K562 (cell line): ENCODE measurements around the gene WBP1L. TPM values are rescaled to one million over a fixed set of nuclear protein-coding genes. Genes with fewer than 3 reads are reported as not detected.

Experiments used
- ILF3 ChIP-seq: fragments of 450-650 bp; IDR thresholded peaks from 2 replicates; pipeline ENCODE4 v1.6.1; 2018; ENCODE audit warnings: antibody characterized with exemption, mild to moderate bottlenecking, moderate library complexity, borderline replicate concordance
- polyA plus RNA-seq, 8 experiments: library from polyadenylated mRNA; depleted of rRNA in 4 of 8; stranded (reverse) in 5 of 8; unstranded in 3 of 8; fragments of >200 nt; fragmentation: Nextera tagmentation in 2 of 8; fragmentation: Illumina TruSeq in 1 of 8; extraction: Ambion mirVana in 2 of 8; extraction: Trizol in 1 of 8; gene quantifications; 2 replicates each; pipeline versions ENCODE4 v1.2.1 to v1.2.3, GENCODE V29; 2011 to 2014; ENCODE audit warnings: inconsistent platforms in 1 of 8, missing spikeins in 1 of 8
- total RNA-seq, 7 experiments: library from RNA; depleted of rRNA in 6 of 7; stranded (reverse); fragments of >200 nt in 6 of 7; fragmentation: Illumina TruSeq in 2 of 7; extraction: Trizol in 2 of 7; gene quantifications; 2 replicates each; pipeline versions ENCODE4 v1.2.1 to v1.2.3, GENCODE V29; 2011 to 2021; ENCODE audit warnings: low replicate concordance in 1 of 7
- TF ChIP-seq, protein P1 (sequence below): fragments of 450-650 bp; IDR thresholded peaks from 2 replicates; pipeline ENCODE4 v1.6.1; 2016; ENCODE audit warnings: mild to moderate bottlenecking, moderate library complexity

WBP1L gene
- total and polyA plus RNA-seq, 9 of the 15 experiments (the other 6 are each of a cell fraction or from before 2014, with no cell fraction given): 3.2 to 14.4 (median 11.3) TPM

DNA sequence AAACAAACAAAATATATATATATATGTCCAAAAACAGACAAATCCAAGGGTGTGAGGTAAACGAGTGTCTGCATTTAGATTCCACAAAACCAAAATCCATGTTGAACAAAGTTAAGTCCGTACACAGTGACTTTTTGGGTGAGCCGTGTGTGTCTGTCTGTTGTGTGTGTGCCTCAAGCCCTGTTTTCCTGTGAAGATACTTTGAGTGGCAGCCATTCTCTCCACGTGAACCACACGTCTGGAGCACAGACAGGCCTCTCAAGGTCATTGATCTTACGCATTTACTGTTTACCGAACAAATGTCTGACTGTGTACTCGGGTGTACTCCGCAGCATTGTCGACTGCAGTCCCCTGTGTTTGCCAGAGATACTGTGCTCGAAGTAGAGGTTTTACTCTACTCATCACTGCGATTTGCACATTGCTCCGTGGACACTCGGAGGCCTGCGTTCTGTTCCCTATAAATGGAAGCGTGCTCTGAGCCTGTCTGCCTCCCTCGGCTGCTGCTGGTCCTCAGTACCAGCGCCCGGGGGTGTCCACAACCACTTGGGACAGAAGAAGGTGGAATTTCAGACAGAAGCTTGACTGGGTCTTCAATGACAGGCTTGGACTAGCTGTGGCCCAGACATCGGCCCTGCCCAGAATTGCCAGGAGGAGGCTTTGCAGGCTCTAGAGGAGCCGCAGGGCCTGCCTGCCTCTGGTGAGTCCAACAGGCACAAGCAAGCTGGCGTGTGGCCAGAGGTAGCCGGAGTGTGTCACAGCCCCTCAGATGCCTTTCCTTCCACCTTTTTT, 71.3 kb downstream of the WBP1L start (continued):
- TF ChIP-seq, protein P1, sequence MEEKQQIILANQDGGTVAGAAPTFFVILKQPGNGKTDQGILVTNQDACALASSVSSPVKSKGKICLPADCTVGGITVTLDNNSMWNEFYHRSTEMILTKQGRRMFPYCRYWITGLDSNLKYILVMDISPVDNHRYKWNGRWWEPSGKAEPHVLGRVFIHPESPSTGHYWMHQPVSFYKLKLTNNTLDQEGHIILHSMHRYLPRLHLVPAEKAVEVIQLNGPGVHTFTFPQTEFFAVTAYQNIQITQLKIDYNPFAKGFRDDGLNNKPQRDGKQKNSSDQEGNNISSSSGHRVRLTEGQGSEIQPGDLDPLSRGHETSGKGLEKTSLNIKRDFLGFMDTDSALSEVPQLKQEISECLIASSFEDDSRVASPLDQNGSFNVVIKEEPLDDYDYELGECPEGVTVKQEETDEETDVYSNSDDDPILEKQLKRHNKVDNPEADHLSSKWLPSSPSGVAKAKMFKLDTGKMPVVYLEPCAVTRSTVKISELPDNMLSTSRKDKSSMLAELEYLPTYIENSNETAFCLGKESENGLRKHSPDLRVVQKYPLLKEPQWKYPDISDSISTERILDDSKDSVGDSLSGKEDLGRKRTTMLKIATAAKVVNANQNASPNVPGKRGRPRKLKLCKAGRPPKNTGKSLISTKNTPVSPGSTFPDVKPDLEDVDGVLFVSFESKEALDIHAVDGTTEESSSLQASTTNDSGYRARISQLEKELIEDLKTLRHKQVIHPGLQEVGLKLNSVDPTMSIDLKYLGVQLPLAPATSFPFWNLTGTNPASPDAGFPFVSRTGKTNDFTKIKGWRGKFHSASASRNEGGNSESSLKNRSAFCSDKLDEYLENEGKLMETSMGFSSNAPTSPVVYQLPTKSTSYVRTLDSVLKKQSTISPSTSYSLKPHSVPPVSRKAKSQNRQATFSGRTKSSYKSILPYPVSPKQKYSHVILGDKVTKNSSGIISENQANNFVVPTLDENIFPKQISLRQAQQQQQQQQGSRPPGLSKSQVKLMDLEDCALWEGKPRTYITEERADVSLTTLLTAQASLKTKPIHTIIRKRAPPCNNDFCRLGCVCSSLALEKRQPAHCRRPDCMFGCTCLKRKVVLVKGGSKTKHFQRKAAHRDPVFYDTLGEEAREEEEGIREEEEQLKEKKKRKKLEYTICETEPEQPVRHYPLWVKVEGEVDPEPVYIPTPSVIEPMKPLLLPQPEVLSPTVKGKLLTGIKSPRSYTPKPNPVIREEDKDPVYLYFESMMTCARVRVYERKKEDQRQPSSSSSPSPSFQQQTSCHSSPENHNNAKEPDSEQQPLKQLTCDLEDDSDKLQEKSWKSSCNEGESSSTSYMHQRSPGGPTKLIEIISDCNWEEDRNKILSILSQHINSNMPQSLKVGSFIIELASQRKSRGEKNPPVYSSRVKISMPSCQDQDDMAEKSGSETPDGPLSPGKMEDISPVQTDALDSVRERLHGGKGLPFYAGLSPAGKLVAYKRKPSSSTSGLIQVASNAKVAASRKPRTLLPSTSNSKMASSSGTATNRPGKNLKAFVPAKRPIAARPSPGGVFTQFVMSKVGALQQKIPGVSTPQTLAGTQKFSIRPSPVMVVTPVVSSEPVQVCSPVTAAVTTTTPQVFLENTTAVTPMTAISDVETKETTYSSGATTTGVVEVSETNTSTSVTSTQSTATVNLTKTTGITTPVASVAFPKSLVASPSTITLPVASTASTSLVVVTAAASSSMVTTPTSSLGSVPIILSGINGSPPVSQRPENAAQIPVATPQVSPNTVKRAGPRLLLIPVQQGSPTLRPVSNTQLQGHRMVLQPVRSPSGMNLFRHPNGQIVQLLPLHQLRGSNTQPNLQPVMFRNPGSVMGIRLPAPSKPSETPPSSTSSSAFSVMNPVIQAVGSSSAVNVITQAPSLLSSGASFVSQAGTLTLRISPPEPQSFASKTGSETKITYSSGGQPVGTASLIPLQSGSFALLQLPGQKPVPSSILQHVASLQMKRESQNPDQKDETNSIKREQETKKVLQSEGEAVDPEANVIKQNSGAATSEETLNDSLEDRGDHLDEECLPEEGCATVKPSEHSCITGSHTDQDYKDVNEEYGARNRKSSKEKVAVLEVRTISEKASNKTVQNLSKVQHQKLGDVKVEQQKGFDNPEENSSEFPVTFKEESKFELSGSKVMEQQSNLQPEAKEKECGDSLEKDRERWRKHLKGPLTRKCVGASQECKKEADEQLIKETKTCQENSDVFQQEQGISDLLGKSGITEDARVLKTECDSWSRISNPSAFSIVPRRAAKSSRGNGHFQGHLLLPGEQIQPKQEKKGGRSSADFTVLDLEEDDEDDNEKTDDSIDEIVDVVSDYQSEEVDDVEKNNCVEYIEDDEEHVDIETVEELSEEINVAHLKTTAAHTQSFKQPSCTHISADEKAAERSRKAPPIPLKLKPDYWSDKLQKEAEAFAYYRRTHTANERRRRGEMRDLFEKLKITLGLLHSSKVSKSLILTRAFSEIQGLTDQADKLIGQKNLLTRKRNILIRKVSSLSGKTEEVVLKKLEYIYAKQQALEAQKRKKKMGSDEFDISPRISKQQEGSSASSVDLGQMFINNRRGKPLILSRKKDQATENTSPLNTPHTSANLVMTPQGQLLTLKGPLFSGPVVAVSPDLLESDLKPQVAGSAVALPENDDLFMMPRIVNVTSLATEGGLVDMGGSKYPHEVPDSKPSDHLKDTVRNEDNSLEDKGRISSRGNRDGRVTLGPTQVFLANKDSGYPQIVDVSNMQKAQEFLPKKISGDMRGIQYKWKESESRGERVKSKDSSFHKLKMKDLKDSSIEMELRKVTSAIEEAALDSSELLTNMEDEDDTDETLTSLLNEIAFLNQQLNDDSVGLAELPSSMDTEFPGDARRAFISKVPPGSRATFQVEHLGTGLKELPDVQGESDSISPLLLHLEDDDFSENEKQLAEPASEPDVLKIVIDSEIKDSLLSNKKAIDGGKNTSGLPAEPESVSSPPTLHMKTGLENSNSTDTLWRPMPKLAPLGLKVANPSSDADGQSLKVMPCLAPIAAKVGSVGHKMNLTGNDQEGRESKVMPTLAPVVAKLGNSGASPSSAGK: peak; percentile 23
- TF ChIP-seq ILF3: no peak
